Endothelial cell of umbilical vein (primary cell): ENCODE results near the gene DHRS11. TPM values are rescaled to one million over a fixed set of nuclear protein-coding genes. Genes with fewer than 3 reads are reported as not detected.

Experiments used
- BruUV-seq: library from RNA; stranded (reverse); fragments of 400-500 nt; replicated peaks from 2 replicates; lab custom pipeline; 2021; lab: Mats Ljungman, UMichigan
- CTCF ChIA-PET: fragments of 300-600, 350-600 bp; sonication (Branson Sonifier 250); formaldehyde crosslinking; loops from one replicate; lab custom pipeline; 2021; ENCODE audit warnings: antibody characterized with exemption, inconsistent platforms; lab: Charles Lee
- POLR2A ChIA-PET: fragments of 300-600, 350-600 bp; sonication (Branson Sonifier 250); formaldehyde crosslinking; loops from one replicate; lab custom pipeline; 2021; ENCODE audit warnings: antibody characterized with exemption, inconsistent platforms; lab: Charles Lee
- DNase-seq: peaks from one replicate; pipeline ENCODE4 v3.0.0-alpha.2; 2011; ENCODE audit warnings: low read depth, low spot score
- FAIRE-seq: peaks from 2 replicates; lab custom pipeline; 2011; peaks lifted over from hg19 to GRCh38; lab: Jason Lieb, UNC
- H2AFZ ChIP-seq: 2 replicates; pipeline ENCODE4 v1.6.0; 2012; ENCODE audit warnings: low read depth, low read length, control low read depth, inconsistent platforms
- H3K27ac ChIP-seq: 2 replicates; pipeline ENCODE4 v1.5.1; 2011; ENCODE audit warnings: low read depth, mild to moderate bottlenecking, control low read depth, low read length, moderate library complexity; ENCODE audit not compliant: insufficient read depth
- H3K27me3 ChIP-seq, 2 experiments: 2 replicates each; pipeline versions ENCODE4 v1.6.0 to v1.6.1; 2011; ENCODE audit warnings: low read length in 2 of 2, mixed read lengths in 1 of 2; ENCODE audit not compliant: control insufficient read depth in 2 of 2, insufficient read depth in 2 of 2
- H3K36me3 ChIP-seq, 2 experiments: 2 replicates in 1 of 2; 3 replicates in 1 of 2; pipeline ENCODE4 v1.5.1; 2011; ENCODE audit warnings: low read length in 2 of 2, mild to moderate bottlenecking in 1 of 2, moderate library complexity in 1 of 2; ENCODE audit not compliant: control insufficient read depth in 2 of 2, insufficient read depth in 2 of 2; ENCODE audit errors: extremely low read depth in 1 of 2
- H3K4me1 ChIP-seq: 3 replicates; pipeline ENCODE4 v1.5.1; 2011; ENCODE audit warnings: mild to moderate bottlenecking, low read length; ENCODE audit not compliant: control insufficient read depth, insufficient read depth; ENCODE audit errors: extremely low read depth
- H3K4me2 ChIP-seq: 2 replicates; pipeline ENCODE4 v1.6.1; 2011; ENCODE audit warnings: low read length, control low read depth, mixed read lengths; ENCODE audit not compliant: insufficient read depth
- H3K4me3 ChIP-seq, 3 experiments: fragments of 200-600 bp in 1 of 3; sonication (generic), shearing (Covaris generic) in 1 of 3; replicated peaks in 1 of 3; 2 replicates each; pipeline ENCODE4 v1.5.1; 2011 to 2016; ENCODE audit warnings: control low read depth in 3 of 3, low read length in 3 of 3, mild to moderate bottlenecking in 2 of 3, inconsistent platforms in 1 of 3, low read depth in 1 of 3, moderate library complexity in 1 of 3; ENCODE audit not compliant: insufficient read depth in 1 of 3
- H3K79me2 ChIP-seq: 2 replicates; pipeline ENCODE4 v1.6.0; 2012; ENCODE audit warnings: low read length, inconsistent platforms; ENCODE audit not compliant: control insufficient read depth, insufficient read depth
- H3K9ac ChIP-seq: replicated peaks from 2 replicates; pipeline ENCODE3; 2011; ENCODE audit warnings: low read length, control low read depth; ENCODE audit not compliant: insufficient read depth; ENCODE audit errors: extremely low read depth
- H3K9me1 ChIP-seq: replicated peaks from 3 replicates; pipeline ENCODE4 v1.6.0; 2011; ENCODE audit warnings: mild to moderate bottlenecking, low read length; ENCODE audit not compliant: control insufficient read depth, insufficient read depth; ENCODE audit errors: extremely low read depth
- H3K9me3 ChIP-seq: replicated peaks from 2 replicates; pipeline ENCODE4 v1.5.1; 2012; ENCODE audit warnings: low read length, inconsistent platforms; ENCODE audit not compliant: control insufficient read depth, insufficient read depth
- H4K20me1 ChIP-seq: replicated peaks from 2 replicates; pipeline ENCODE3; 2011; ENCODE audit warnings: mild to moderate bottlenecking, low read length; ENCODE audit not compliant: control insufficient read depth, insufficient read depth; ENCODE audit errors: extremely low read depth
- EZH2 ChIP-seq: IDR thresholded peaks from 2 replicates; pipeline ENCODE4 v1.6.1; 2012; ENCODE audit warnings: borderline replicate concordance, low read depth, mild to moderate bottlenecking, moderate library complexity, low read length, inconsistent platforms; ENCODE audit not compliant: severe bottlenecking
- JUN ChIP-seq: IDR thresholded peaks from 2 replicates; pipeline ENCODE4 v1.6.1; 2011; ENCODE audit warnings: borderline replicate concordance, low read depth; ENCODE audit not compliant: insufficient read length, insufficient read depth
- MYC ChIP-seq: IDR thresholded peaks from one replicate; pipeline ENCODE4 v1.6.1; 2011; ENCODE audit warnings: mild to moderate bottlenecking, low read depth, low read length
- POLR2A ChIP-seq: IDR thresholded peaks from 2 replicates; pipeline ENCODE4 v1.6.1; 2012; ENCODE audit warnings: low read depth, mild to moderate bottlenecking, control low read depth, low read length
- POLR2AphosphoS5 ChIP-seq: IDR thresholded peaks from 2 replicates; pipeline ENCODE4 v1.6.1; 2012; ENCODE audit warnings: low read depth, mild to moderate bottlenecking, control low read depth, low read length, moderate library complexity; ENCODE audit not compliant: insufficient read depth
- dilution Hi-C: fragments of 300-500 bp; cut with MboI; formaldehyde crosslinking; loops from one replicate; pipeline ENCODE4 v1.15.0; 2019; ENCODE audit warnings: low sequenced_read_pairs; ENCODE audit not compliant: extremely low pct_ligation_motif_present
- intact Hi-C: fragments of 100-400 bp; cut with micrococcal nuclease; formaldehyde crosslinking; loops from one replicate; pipeline ENCODE4 v1.10.0; 2022
- polyA plus RNA-seq, 4 experiments: library from polyadenylated mRNA; depleted of rRNA in 3 of 4; stranded (reverse) in 3 of 4; unstranded in 1 of 4; fragments of >200 nt; gene quantifications; 2 replicates each; pipeline versions ENCODE4 v1.2.1 to v1.2.3, GENCODE V29; 2011 to 2012; ENCODE audit warnings: missing spikeins in 1 of 4
- total RNA-seq: library from RNA; stranded (reverse); gene quantifications from 2 replicates; pipeline ENCODE4 v1.2.3, GENCODE V29; 2021
- TF ChIP-seq, protein P1 (sequence below), 2 donors: IDR thresholded peaks; 1 replicate in 1 of 2; 2 replicates in 1 of 2; pipeline ENCODE4 v1.5.1; 2011; ENCODE audit warnings: low read length in 2 of 2, mild to moderate bottlenecking in 2 of 2, moderate library complexity in 2 of 2, control low read depth in 1 of 2, inconsistent platforms in 1 of 2, low read depth in 1 of 2; ENCODE audit not compliant: insufficient read depth in 1 of 2; ENCODE audit errors: extremely low read depth in 1 of 2

The DHRS11 gene
- total and polyA plus RNA-seq, 2 donors (not counting 3 experiments of a cell fraction or from before 2014, with no cell fraction given), result 9.8 to 15.7 TPM

DNA sequence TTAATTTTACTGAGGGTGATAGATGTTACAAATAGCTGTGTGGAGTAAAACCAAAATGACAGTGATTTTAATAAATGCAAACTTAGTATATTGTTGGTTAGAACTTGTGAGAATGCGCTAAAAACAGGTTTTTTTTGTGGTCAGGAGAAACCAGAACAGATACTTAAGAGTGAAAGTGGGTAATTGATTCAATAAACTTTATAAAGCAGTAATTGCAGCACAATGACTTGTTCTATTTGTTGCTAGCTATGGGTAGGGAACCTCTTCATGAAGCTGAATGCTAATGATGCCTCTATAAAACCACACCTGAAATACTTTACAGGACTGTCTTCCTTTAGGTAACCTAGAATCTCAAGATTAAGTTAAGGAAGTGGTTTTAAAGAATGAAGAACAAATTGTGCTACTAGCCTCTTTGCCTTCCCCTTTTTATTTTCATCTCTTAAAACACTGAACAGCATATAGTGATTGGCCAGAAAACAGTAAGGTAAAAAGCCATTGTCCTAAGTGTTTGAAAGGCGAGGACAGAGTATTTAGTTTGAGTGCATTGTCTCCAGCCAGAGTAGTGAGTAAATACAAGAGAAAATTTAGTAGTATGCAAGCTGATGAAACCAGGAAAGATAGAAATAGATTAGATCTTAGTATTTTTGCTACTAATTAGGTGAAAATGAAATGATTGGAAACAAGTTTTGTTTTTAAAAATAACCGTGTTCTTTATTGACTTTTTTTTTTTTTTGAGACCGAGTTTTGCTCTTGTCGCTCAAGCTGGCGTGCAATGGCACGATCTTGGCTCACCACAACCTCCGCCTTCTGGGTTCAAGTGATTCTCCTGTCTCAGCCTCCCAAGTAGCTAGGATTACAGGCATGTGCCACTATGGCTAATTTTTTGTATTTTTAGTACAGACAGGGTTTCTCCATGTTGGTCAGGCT, 40.9 kb upstream of the DHRS11 start:
- H4K20me1 ChIP-seq, result peaks cover 12% of the 10 kb centered on the region
- no peaks in the 10 kb centered on the region for H3K9me3 ChIP-seq
- dilution Hi-C loops, result no loop called here
- H3K79me2 ChIP-seq, result peaks cover 98% of the 10 kb centered on the region
- H3K36me3 ChIP-seq, result peaks cover 0 to 3% of the 10 kb centered on the region in 2 experiments
- BruUV-seq, result no TSS peak
- intact Hi-C loops, result no loop called here
- no peak overlapping the region for H2AFZ ChIP-seq
- no peaks in the 10 kb centered on the region for H3K9me1 ChIP-seq
- TF ChIP-seq, protein P1, sequence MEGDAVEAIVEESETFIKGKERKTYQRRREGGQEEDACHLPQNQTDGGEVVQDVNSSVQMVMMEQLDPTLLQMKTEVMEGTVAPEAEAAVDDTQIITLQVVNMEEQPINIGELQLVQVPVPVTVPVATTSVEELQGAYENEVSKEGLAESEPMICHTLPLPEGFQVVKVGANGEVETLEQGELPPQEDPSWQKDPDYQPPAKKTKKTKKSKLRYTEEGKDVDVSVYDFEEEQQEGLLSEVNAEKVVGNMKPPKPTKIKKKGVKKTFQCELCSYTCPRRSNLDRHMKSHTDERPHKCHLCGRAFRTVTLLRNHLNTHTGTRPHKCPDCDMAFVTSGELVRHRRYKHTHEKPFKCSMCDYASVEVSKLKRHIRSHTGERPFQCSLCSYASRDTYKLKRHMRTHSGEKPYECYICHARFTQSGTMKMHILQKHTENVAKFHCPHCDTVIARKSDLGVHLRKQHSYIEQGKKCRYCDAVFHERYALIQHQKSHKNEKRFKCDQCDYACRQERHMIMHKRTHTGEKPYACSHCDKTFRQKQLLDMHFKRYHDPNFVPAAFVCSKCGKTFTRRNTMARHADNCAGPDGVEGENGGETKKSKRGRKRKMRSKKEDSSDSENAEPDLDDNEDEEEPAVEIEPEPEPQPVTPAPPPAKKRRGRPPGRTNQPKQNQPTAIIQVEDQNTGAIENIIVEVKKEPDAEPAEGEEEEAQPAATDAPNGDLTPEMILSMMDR (IDR thresholded peaks at IDR 0.05; ENCODE audit: extremely low read depth in 1 of 2, insufficient read depth in 1 of 2, low read depth in 1 of 2, low read length in 2 of 2), result no peak
- TF ChIP-seq JUN (no peak), POLR2AphosphoS5 (no peak), MYC (no peak), EZH2 (no peak), POLR2A (no peak)
- peaks cover 23% of the 10 kb centered on the region for H3K4me1 ChIP-seq
- CTCF ChIA-PET, result interaction anchor here (0.7 to 1.9 kb wide), 2 partner anchors 15 to 870 kb away, joined by 3 to 4 read pairs; no protein-coding TSS in a partner anchor
- no peak overlapping the region for H3K27ac ChIP-seq
- no peaks in the 10 kb centered on the region for H3K27me3 ChIP-seq
- POLR2A ChIA-PET, result no interaction called here
- no peak overlapping the region for H3K4me2 ChIP-seq
- no peak for FAIRE-seq
- H3K4me3 ChIP-seq, result no peak overlapping the region
- H3K9ac ChIP-seq, result no peak overlapping the region
- DNase-seq, result no peak
